Uterus (tissue), 2 donors: ENCODE measurements around the gene RBBP8NL.

Experiments
- CTCF ChIP-seq, 4 experiments: fragments of 200-600 bp in 2 of 4; fragments of 450-650 bp in 2 of 4; sonication (generic) in 2 of 4; IDR thresholded peaks; one replicate each; pipeline ENCODE4 v1.5.1; 2016 to 2019; ENCODE audit warnings: antibody characterized with exemption in 4 of 4, mild to moderate bottlenecking in 2 of 4, moderate library complexity in 1 of 4
- POLR2A ChIP-seq, 2 donors: fragments of 450-650 bp; IDR thresholded peaks; one replicate each; pipeline ENCODE4 v1.6.1; 2016; ENCODE audit warnings: antibody characterized with exemption in 2 of 2, mild to moderate bottlenecking in 1 of 2, moderate library complexity in 1 of 2

GRCh38 chr20:62372042-62372993, 55.0 kb downstream of the RBBP8NL start:
- no peak for TF ChIP-seq CTCF (IDR thresholded peaks at IDR 0.05)
- TF ChIP-seq POLR2A (IDR thresholded peaks at IDR 0.05): no peak
